GM10266 (cell line): Measurements from ENCODE around the gene COQ4.

Experiments used
- DNase-seq: peaks from one replicate; pipeline ENCODE4 v3.0.0; 2012; ENCODE audit errors: extremely low spot score
- CTCF ChIP-seq: IDR thresholded peaks from 2 replicates; pipeline ENCODE4 v1.5.1; 2012; ENCODE audit warnings: mild to moderate bottlenecking, low read depth; ENCODE audit not compliant: control insufficient read depth, insufficient read depth; ENCODE audit errors: missing control alignments

COQ4 gene

GRCh38 chr9:128383007-128383753 is 60.5 kb downstream of the COQ4 start:
- TF ChIP-seq CTCF, result no peak
- no peak for DNase-seq
